Left lung (tissue), 10 donors: Measurements from ENCODE around the gene CCNYL1. TPM values are rescaled to one million over a fixed set of nuclear protein-coding genes. Genes with fewer than 3 reads are reported as not detected.
A peak's percentile ranks its signal among the peaks of the same experiment; 100 is the strongest.
"Not testable (repeated sequence)": the region's sequence is repeated elsewhere in the genome, so short reads cannot be mapped to it uniquely, and the experiment has no call there.

Source experiments
- ATAC-seq: fragments of 200-7000 bp; cut with Tn5 transposase; one replicate; pipeline ENCODE4 v1.9.1; 2020; ENCODE audit warnings: moderate library complexity
- DNase-seq, 4 donors: peaks; one replicate each; pipeline ENCODE4 v3.0.0-alpha.2; 2013 to 2020
- H3K27ac ChIP-seq, 2 donors: fragments of 200-600 bp; sonication (generic) in 1 of 2; one replicate each; pipeline versions ENCODE4 v1.5.0 to v1.8.0; 2020 to 2021
- H3K27me3 ChIP-seq, 2 donors: fragments of 200-600 bp; sonication (generic) in 1 of 2; one replicate each; pipeline versions ENCODE4 v1.5.0 to v1.8.0; 2020 to 2021
- H3K36me3 ChIP-seq, 2 donors: fragments of 200-600 bp; sonication (generic) in 1 of 2; one replicate each; pipeline versions ENCODE4 v1.5.0 to v1.8.0; 2020 to 2021
- H3K4me1 ChIP-seq, 2 donors: fragments of 200-600 bp; one replicate each; pipeline ENCODE4 v1.8.0; 2021
- H3K4me3 ChIP-seq, 2 donors: fragments of 200-600 bp; sonication (generic) in 1 of 2; one replicate each; pipeline versions ENCODE4 v1.5.0 to v1.8.0; 2020 to 2021; ENCODE audit warnings: mild to moderate bottlenecking in 1 of 2
- H3K9me3 ChIP-seq, 2 donors: fragments of 200-600 bp; sonication (generic) in 1 of 2; one replicate each; pipeline versions ENCODE4 v1.5.0 to v1.8.0; 2020 to 2021
- intact Hi-C, 2 donors: fragments of 100-400 bp; cut with DNase I; formaldehyde crosslinking; loops; one replicate each; pipeline versions ENCODE4 v1.11.2 to v1.14.2; 2022
- polyA plus RNA-seq, 6 donors: library from polyadenylated mRNA; unstranded; fragments of 120-200 nt; gene quantifications; one replicate each; pipeline ENCODE4 v1.2.1, GENCODE V29; 2013; ENCODE audit not compliant: insufficient read length in 6 of 6
- total RNA-seq, 2 donors: library from RNA; stranded (reverse); fragmentation: NEBNext Ultra II Directional; extraction: Animal tissue kit (Norgen Biotek cat#: 25700); gene quantifications; one replicate each; pipeline ENCODE4 v1.2.1, GENCODE V29; 2021
- TF ChIP-seq, protein P1 (sequence below), 2 donors: fragments of 200-600 bp; sonication (generic) in 1 of 2; IDR thresholded peaks; one replicate each; pipeline versions ENCODE4 v1.5.0 to v1.8.0; 2021; ENCODE audit warnings: antibody characterized with exemption in 2 of 2
- donor health status: DM: no; HTN: yes; CAD: no.
- donor health status: DM: no; HTN: no; CAD: no.

The CCNYL1 gene
- total and polyA plus RNA-seq, 8 donors: 18.8 to 33.2 (median 24.2) TPM

DNA sequence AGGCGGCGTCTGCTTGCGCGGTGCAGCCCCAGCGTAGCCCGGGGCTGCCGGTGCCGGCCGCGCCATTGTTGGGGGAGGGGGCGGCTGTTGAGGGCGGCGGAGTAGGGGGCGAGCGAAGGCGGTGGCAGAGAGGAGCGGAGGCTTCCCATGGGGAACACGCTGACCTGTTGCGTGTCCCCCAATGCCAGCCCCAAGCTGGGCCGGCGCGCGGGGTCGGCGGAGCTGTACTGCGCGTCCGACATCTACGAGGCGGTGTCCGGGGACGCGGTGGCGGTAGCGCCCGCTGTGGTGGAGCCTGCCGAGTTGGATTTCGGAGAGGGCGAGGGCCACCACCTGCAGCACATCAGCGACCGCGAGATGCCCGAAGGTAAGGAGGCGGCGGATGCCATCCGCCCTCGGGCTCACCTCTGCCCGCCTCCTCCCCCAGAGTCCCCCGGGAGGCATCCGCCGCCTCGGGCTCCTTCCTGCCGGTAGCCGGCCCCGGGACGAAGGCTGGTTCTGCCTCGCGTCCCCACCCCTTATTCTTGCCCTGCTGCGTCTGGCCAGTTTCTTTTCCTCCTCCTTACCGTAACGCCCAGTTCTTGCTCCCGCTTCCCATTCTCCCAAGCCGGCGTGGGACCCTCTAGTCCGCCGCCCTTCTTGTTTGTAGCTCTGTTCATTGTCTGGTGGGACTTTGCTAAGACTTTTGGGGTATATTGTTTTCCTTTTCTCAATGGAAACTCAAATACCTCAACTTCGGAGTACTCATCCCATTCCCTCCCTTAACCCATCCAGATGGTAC is 500 bp downstream of the CCNYL1 start:
- Histone ChIP-seq H3K27ac (peak overlapping the region; percentile 89 to 91), H3K9me3 (no peaks in the 10 kb centered on the region), H3K4me3 (peak overlapping the region; percentile 91 to 96), H3K27me3 (no peaks in the 10 kb centered on the region), H3K4me1 (peaks cover 0 to 28% of the 10 kb centered on the region in 2 donors), H3K36me3 (peaks cover 0 to 3% of the 10 kb centered on the region in 2 donors)
- TF ChIP-seq, protein P1, sequence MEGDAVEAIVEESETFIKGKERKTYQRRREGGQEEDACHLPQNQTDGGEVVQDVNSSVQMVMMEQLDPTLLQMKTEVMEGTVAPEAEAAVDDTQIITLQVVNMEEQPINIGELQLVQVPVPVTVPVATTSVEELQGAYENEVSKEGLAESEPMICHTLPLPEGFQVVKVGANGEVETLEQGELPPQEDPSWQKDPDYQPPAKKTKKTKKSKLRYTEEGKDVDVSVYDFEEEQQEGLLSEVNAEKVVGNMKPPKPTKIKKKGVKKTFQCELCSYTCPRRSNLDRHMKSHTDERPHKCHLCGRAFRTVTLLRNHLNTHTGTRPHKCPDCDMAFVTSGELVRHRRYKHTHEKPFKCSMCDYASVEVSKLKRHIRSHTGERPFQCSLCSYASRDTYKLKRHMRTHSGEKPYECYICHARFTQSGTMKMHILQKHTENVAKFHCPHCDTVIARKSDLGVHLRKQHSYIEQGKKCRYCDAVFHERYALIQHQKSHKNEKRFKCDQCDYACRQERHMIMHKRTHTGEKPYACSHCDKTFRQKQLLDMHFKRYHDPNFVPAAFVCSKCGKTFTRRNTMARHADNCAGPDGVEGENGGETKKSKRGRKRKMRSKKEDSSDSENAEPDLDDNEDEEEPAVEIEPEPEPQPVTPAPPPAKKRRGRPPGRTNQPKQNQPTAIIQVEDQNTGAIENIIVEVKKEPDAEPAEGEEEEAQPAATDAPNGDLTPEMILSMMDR (IDR thresholded peaks at IDR 0.05): no peak
- DNase-seq (peak in 3 of 4 donors; percentile 45 to 92 (median 54)), ATAC-seq (peak; percentile 41)
- intact Hi-C loops: no loop called here

DNA sequence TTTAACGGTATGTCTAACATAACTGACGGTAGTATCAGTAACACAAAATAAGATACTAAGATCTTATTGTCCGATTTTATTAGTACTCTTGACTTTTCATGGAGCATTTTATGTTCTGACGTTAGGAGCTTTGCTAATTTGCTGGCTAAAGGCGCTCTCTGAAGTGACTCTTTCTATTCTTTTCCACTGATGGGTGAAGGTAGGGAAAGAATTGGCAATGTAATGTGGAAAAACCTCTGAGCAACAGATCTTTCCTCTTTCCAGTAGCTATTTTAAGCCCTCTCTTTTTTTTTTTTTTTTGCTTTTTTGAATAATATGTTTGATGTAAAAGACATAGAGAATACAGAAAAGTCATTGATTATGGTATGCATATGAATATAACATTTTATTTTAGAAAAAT is 4.6 kb downstream of the CCNYL1 start:
- no peak for ATAC-seq
- intact Hi-C loops: no loop called here
- TF ChIP-seq, protein P1 (IDR thresholded peaks at IDR 0.05): no peak

DNA sequence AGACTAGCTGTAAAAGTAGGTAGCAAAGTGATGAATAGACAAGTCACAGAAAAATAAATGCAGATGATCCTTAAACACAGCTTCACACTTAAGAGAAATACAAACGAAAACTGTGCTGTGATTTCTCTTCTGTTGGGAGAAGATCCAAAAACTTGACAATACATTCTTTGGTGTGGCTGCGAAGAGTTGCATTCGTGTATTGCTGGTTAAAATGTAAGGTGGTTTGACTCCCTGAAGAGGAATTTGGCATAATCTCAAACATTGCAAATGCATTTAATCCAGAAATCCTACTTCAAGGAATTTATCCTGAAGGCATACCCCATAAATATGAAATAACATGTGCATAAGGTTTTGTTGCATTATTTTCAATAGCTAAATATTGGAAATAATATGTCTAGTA is 7.1 kb downstream of the CCNYL1 start:
- H3K36me3 ChIP-seq: peaks cover 0 to 10% of the 10 kb centered on the region in 2 donors
- TF ChIP-seq, protein P1 (IDR thresholded peaks at IDR 0.05): no peak
- intact Hi-C loops: no loop called here
- no peaks in the 10 kb centered on the region for H3K9me3 ChIP-seq
- H3K4me1 ChIP-seq: peaks cover 0 to 15% of the 10 kb centered on the region in 2 donors
- no peak overlapping the region for H3K27ac ChIP-seq
- ATAC-seq: no peak
- no peak for DNase-seq
- H3K4me3 ChIP-seq: no peak overlapping the region
- H3K27me3 ChIP-seq: no peaks in the 10 kb centered on the region

More for the DNA sequence above, 4.6 kb downstream of the CCNYL1 start:
- no peak overlapping the region for H3K4me3 ChIP-seq
- H3K27ac ChIP-seq: no peak overlapping the region
- no peaks in the 10 kb centered on the region for H3K9me3 ChIP-seq
- DNase-seq: no peak
- H3K4me1 ChIP-seq: peaks cover 0 to 23% of the 10 kb centered on the region in 2 donors
- H3K36me3 ChIP-seq: peaks cover 0 to 10% of the 10 kb centered on the region in 2 donors
- no peaks in the 10 kb centered on the region for H3K27me3 ChIP-seq

DNA sequence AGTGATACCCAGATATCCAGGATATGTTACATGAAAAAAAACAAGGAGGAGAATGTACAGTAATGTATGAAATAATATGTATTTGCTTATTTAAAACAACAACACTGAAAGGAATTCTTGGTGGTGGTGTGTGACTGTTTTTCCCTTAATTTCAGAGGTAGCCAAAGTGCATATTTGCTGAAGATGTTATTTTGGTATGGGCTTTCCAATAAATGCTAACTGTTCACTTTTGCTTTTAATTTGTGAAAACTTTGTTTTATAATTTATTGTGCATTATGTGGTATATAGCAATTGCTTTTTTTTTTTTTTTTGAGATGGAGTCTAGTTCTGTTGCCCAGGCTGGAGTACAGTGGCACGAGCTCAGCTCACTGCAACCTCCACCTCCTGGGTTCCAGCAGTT is 7.6 kb downstream of the CCNYL1 start:
- H3K27me3 ChIP-seq: no peaks in the 10 kb centered on the region
- no peak overlapping the region for H3K4me3 ChIP-seq
- peaks cover 0 to 10% of the 10 kb centered on the region in 2 donors for H3K4me1 ChIP-seq
- peaks cover 0 to 10% of the 10 kb centered on the region in 2 donors for H3K36me3 ChIP-seq
- intact Hi-C loops: no loop called here
- no peak for DNase-seq
- H3K9me3 ChIP-seq: no peaks in the 10 kb centered on the region
- no peak for ATAC-seq
- no peak overlapping the region for H3K27ac ChIP-seq
- TF ChIP-seq, protein P1 (IDR thresholded peaks at IDR 0.05): no peak

DNA sequence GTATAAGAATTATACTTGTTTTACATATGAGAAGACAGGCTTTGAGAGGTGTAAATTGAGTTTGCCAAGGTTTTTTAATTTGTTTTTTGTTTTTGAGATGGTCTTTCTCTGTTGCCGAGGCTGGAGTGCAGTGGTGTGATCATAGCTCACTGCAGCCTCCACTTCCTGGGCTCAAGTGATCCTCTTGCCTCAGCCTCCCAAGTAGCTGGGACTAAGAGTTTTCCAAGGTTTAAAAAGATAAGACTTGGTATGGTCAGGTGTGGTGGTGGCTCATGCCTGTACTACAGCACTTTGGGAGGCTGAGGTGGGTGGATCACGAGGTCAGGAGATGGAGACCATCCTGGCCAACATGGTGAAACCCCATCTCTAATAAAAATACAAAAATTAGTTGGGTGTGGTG is 8.2 kb downstream of the CCNYL1 start:
- ATAC-seq, H3K27ac ChIP-seq, H3K27me3 ChIP-seq, H3K9me3 ChIP-seq, H3K4me1 ChIP-seq, DNase-seq, intact Hi-C loops, H3K4me3 ChIP-seq: not testable (repeated sequence)
- peaks cover 0 to 10% of the 10 kb centered on the region in 2 donors for H3K36me3 ChIP-seq
